ENCODE results near the gene TTR.

DNA sequence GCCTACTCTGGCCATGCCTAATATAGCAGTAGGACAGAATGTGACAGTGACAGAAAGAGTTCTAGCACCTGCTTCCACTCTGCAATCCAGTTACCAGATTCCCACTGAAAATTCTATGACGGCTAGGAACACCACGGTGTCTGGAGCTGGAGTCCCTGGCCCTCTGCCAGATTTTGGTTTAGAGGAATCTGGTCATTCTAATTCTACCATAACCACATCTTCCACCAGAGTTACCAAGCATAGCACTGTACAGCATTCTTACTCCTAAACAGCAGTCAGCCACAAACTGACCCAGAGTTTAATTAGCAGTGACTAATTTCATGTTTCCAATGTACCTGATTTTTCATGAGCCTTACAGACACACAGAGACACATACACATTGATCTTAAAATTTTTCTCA lies 45.2 kb upstream of the TTR start:
- no peak for TF ChIP-seq POLR2A (IDR thresholded peaks at IDR 0.05)
- TF ChIP-seq, protein P1, sequence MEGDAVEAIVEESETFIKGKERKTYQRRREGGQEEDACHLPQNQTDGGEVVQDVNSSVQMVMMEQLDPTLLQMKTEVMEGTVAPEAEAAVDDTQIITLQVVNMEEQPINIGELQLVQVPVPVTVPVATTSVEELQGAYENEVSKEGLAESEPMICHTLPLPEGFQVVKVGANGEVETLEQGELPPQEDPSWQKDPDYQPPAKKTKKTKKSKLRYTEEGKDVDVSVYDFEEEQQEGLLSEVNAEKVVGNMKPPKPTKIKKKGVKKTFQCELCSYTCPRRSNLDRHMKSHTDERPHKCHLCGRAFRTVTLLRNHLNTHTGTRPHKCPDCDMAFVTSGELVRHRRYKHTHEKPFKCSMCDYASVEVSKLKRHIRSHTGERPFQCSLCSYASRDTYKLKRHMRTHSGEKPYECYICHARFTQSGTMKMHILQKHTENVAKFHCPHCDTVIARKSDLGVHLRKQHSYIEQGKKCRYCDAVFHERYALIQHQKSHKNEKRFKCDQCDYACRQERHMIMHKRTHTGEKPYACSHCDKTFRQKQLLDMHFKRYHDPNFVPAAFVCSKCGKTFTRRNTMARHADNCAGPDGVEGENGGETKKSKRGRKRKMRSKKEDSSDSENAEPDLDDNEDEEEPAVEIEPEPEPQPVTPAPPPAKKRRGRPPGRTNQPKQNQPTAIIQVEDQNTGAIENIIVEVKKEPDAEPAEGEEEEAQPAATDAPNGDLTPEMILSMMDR (IDR thresholded peaks at IDR 0.05) = no peak
